Vagina (tissue), 2 donors: ENCODE data around the gene BAHD1. TPM values are rescaled to one million over a fixed set of nuclear protein-coding genes. Genes with fewer than 3 reads are reported as not detected.

Experiments used
- DNase-seq, 2 donors: peaks; one replicate each; pipeline ENCODE4 v3.0.0-alpha.2; 2017; ENCODE audit errors: extremely low spot score in 2 of 2
- H3K27ac ChIP-seq: fragments of 200-600 bp; sonication (generic); one replicate; pipeline ENCODE4 v1.5.1; 2019
- H3K27me3 ChIP-seq: fragments of 200-600 bp; sonication (generic); one replicate; pipeline ENCODE4 v1.5.1; 2019
- H3K36me3 ChIP-seq, 2 donors: fragments of 200-600 bp; sonication (generic); one replicate each; pipeline ENCODE4 v1.5.1; 2017 to 2019
- H3K4me1 ChIP-seq: fragments of 200-600 bp; sonication (generic); one replicate; pipeline ENCODE4 v1.5.1; 2019
- H3K4me3 ChIP-seq, 2 donors: fragments of 200-600 bp; sonication (generic); 1 replicate in 1 of 2; 2 replicates in 1 of 2; pipeline ENCODE4 v1.5.1; 2016 to 2019
- H3K9me3 ChIP-seq: fragments of 200-600 bp; sonication (generic); one replicate; pipeline ENCODE4 v1.5.1; 2019
- POLR2A ChIP-seq, 2 donors: fragments of 450-650 bp; IDR thresholded peaks; one replicate each; pipeline ENCODE4 v1.6.1; 2017; ENCODE audit warnings: antibody characterized with exemption in 2 of 2, mild to moderate bottlenecking in 2 of 2, moderate library complexity in 2 of 2
- POLR2AphosphoS5 ChIP-seq, 2 donors: sonication (generic); formaldehyde crosslinking; IDR thresholded peaks; one replicate each; pipeline ENCODE4 v1.9.0; 2017; ENCODE audit warnings: antibody characterized with exemption in 2 of 2, mild to moderate bottlenecking in 2 of 2, low read depth in 1 of 2; ENCODE audit not compliant: insufficient read depth in 1 of 2
- intact Hi-C: fragments of 100-400 bp; cut with DNase I; formaldehyde crosslinking; loops from one replicate; pipeline ENCODE4 v1.15.1; 2023
- total RNA-seq: library from RNA; depleted of rRNA; stranded (reverse); fragments of >200 nt; gene quantifications from one replicate; pipeline ENCODE4 v1.2.3, GENCODE V29; 2016
- TF ChIP-seq, protein P1 (sequence below), 3 experiments: fragments of 450-650 bp in 2 of 3; fragments of 200-600 bp in 1 of 3; sonication (generic) in 1 of 3; IDR thresholded peaks; one replicate each; pipeline ENCODE4 v1.5.1; 2017 to 2019; ENCODE audit warnings: antibody characterized with exemption in 3 of 3, mild to moderate bottlenecking in 2 of 3, moderate library complexity in 2 of 3

BAHD1 gene
- total RNA-seq, 1 donor from 2014 or later: 9.6 TPM

GRCh38 chr15:40501487-40501886 lies 60.7 kb downstream of the BAHD1 start:
- intact Hi-C loops: no loop called here
- H3K4me3 ChIP-seq: no peak overlapping the region
- H3K27ac ChIP-seq: no peak overlapping the region

GRCh38 chr15:40506964-40507571 lies 66.3 kb downstream of the BAHD1 start:
- intact Hi-C loops: no loop called here

More at GRCh38 chr15:40501487-40501886, 60.7 kb downstream of the BAHD1 start:
- Histone ChIP-seq H3K9me3 (no peaks in the 10 kb centered on the region), H3K4me1 (peaks cover under 1% of the 10 kb centered on the region), H3K36me3 (no peaks in the 10 kb centered on the region), H3K27me3 (no peaks in the 10 kb centered on the region)
- DNase-seq: no peak
- TF ChIP-seq POLR2A (IDR thresholded peaks at IDR 0.05): no peak
- peak in 1 of 2 donors; percentile 14 for TF ChIP-seq POLR2AphosphoS5 (IDR thresholded peaks at IDR 0.05; ENCODE audit: insufficient read depth in 1 of 2, low read depth in 1 of 2)
- TF ChIP-seq, protein P1, sequence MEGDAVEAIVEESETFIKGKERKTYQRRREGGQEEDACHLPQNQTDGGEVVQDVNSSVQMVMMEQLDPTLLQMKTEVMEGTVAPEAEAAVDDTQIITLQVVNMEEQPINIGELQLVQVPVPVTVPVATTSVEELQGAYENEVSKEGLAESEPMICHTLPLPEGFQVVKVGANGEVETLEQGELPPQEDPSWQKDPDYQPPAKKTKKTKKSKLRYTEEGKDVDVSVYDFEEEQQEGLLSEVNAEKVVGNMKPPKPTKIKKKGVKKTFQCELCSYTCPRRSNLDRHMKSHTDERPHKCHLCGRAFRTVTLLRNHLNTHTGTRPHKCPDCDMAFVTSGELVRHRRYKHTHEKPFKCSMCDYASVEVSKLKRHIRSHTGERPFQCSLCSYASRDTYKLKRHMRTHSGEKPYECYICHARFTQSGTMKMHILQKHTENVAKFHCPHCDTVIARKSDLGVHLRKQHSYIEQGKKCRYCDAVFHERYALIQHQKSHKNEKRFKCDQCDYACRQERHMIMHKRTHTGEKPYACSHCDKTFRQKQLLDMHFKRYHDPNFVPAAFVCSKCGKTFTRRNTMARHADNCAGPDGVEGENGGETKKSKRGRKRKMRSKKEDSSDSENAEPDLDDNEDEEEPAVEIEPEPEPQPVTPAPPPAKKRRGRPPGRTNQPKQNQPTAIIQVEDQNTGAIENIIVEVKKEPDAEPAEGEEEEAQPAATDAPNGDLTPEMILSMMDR (IDR thresholded peaks at IDR 0.05): no peak

DNA sequence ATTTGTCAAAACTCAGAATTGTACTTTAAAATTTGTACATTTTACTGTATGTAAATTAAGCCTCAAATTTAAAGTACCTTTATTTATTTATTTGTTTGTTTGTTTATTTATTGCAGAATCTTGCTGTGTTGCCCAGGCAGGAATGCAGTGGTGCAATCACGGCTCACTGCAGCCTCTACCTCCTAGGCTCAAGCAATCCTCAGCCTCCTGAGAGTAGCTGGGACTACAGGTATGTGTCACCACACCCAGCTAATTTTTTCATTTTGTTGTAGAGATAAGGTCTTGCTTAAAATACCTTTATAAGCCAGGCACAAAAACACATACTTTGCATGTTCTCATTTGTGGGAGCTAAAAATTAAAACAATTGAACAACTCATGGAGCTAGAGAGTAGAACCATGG lies 67.5 kb downstream of the BAHD1 start:
- peaks cover 33% of the 10 kb centered on the region for H3K4me1 ChIP-seq
- no peaks in the 10 kb centered on the region for H3K27me3 ChIP-seq
- intact Hi-C loops: no loop called here
- no peak for TF ChIP-seq POLR2A (IDR thresholded peaks at IDR 0.05)
- TF ChIP-seq POLR2AphosphoS5 (IDR thresholded peaks at IDR 0.05; ENCODE audit: insufficient read depth in 1 of 2, low read depth in 1 of 2): no peak
- TF ChIP-seq, protein P1 (IDR thresholded peaks at IDR 0.05): no peak
- no peak overlapping the region for H3K4me3 ChIP-seq
- no peaks in the 10 kb centered on the region for H3K36me3 ChIP-seq
- no peak for DNase-seq
- no peak overlapping the region for H3K27ac ChIP-seq
- H3K9me3 ChIP-seq: no peaks in the 10 kb centered on the region

More at GRCh38 chr15:40506964-40507571, 66.3 kb downstream of the BAHD1 start:
- Histone ChIP-seq H3K4me3 (peak overlapping the region; percentile 34 to 40), H3K9me3 (no peaks in the 10 kb centered on the region), H3K36me3 (no peaks in the 10 kb centered on the region), H3K27me3 (no peaks in the 10 kb centered on the region), H3K4me1 (peaks cover 28% of the 10 kb centered on the region), H3K27ac (peak overlapping the region; percentile 22)
- TF ChIP-seq POLR2A (IDR thresholded peaks at IDR 0.05) (no peak), POLR2AphosphoS5 (IDR thresholded peaks at IDR 0.05; ENCODE audit: insufficient read depth in 1 of 2, low read depth in 1 of 2) (peak in 1 of 2 donors; percentile 46)
- TF ChIP-seq, protein P1 (IDR thresholded peaks at IDR 0.05): peak; percentile 2 to 84 (median 43)
- DNase-seq: no peak

GRCh38 chr15:40510201-40510600 lies 69.4 kb downstream of the BAHD1 start:
- no peak overlapping the region for H3K4me3 ChIP-seq
- H3K27ac ChIP-seq: no peak overlapping the region
- no peak for TF ChIP-seq POLR2A (IDR thresholded peaks at IDR 0.05)
- no peak for TF ChIP-seq POLR2AphosphoS5 (IDR thresholded peaks at IDR 0.05; ENCODE audit: insufficient read depth in 1 of 2, low read depth in 1 of 2)
- TF ChIP-seq, protein P1 (IDR thresholded peaks at IDR 0.05): no peak
- no peaks in the 10 kb centered on the region for H3K9me3 ChIP-seq
- no peaks in the 10 kb centered on the region for H3K27me3 ChIP-seq
- peaks cover 33% of the 10 kb centered on the region for H3K4me1 ChIP-seq
- DNase-seq: no peak
- no peaks in the 10 kb centered on the region for H3K36me3 ChIP-seq
- intact Hi-C loops: no loop called here

- no peaks in the 10 kb centered on the region for H3K9me3 ChIP-seq
- peaks cover 33% of the 10 kb centered on the region for H3K4me1 ChIP-seq
- intact Hi-C loops: no loop called here
- H3K36me3 ChIP-seq: no peaks in the 10 kb centered on the region
- no peaks in the 10 kb centered on the region for H3K27me3 ChIP-seq
- TF ChIP-seq POLR2AphosphoS5 (IDR thresholded peaks at IDR 0.05; ENCODE audit: insufficient read depth in 1 of 2, low read depth in 1 of 2) (no peak), POLR2A (IDR thresholded peaks at IDR 0.05) (no peak)
- TF ChIP-seq, protein P1 (IDR thresholded peaks at IDR 0.05): no peak
- DNase-seq: no peak
- no peak overlapping the region for H3K27ac ChIP-seq
- H3K4me3 ChIP-seq: peak overlapping the region; percentile 53 to 57
Measured at GRCh38 chr15:40511093-40511471, 70.3 kb downstream of the BAHD1 start.
